Common myeloid progenitor, CD34-positive (primary cell): ENCODE data around the gene IL11RA.
A peak's percentile ranks its signal among the peaks of the same experiment; 100 is the strongest.

Source experiments
- CTCF ChIA-PET: fragments of 350-600 bp; sonication (Branson Sonifier 250); formaldehyde crosslinking; loops from one replicate; lab custom pipeline; 2021; ENCODE audit warnings: antibody characterized with exemption; lab: Charles Lee
- POLR2A ChIA-PET: fragments of 350-600 bp; sonication (Branson Sonifier 250); formaldehyde crosslinking; loops from one replicate; lab custom pipeline; 2021; ENCODE audit warnings: antibody characterized with exemption; lab: Charles Lee
- DNase-seq, 3 donors: peaks; one replicate each; pipeline versions ENCODE4 v3.0.0 to v3.0.0-alpha.2; 2013
- H3K27ac ChIP-seq, 2 experiments: 1 replicate in 1 of 2; 2 replicates in 1 of 2; pipeline ENCODE4 v1.7.0; 2013; ENCODE audit warnings: inconsistent platforms in 2 of 2, low read length in 2 of 2, mild to moderate bottlenecking in 2 of 2, low read depth in 1 of 2, moderate library complexity in 1 of 2; ENCODE audit not compliant: severe bottlenecking in 2 of 2, insufficient read depth in 1 of 2, poor library complexity in 1 of 2
- H3K27me3 ChIP-seq, 5 experiments: replicated peaks in 2 of 5; 1 replicate in 3 of 5; 2 replicates in 2 of 5; pipeline versions ENCODE4 v1.6.1 to v1.7.0; 2013; ENCODE audit warnings: low read length in 4 of 5, mild to moderate bottlenecking in 2 of 5, moderate library complexity in 2 of 5, inconsistent platforms in 1 of 5; ENCODE audit not compliant: insufficient read depth in 5 of 5, control insufficient read depth in 4 of 5
- H3K36me3 ChIP-seq, 4 experiments: 1 replicate in 2 of 4; 2 replicates in 2 of 4; pipeline versions ENCODE4 v1.6.1 to v1.7.0; 2013; ENCODE audit warnings: low read length in 3 of 4, control low read depth in 1 of 4, mild to moderate bottlenecking in 1 of 4; ENCODE audit not compliant: control insufficient read depth in 4 of 4, insufficient read depth in 4 of 4
- H3K4me1 ChIP-seq, 4 experiments: 1 replicate in 3 of 4; 2 replicates in 1 of 4; pipeline versions ENCODE4 v1.6.1 to v1.7.1; 2013; ENCODE audit warnings: low read length in 3 of 4, mild to moderate bottlenecking in 3 of 4, control low read depth in 1 of 4, inconsistent platforms in 1 of 4, moderate library complexity in 1 of 4; ENCODE audit not compliant: control insufficient read depth in 4 of 4, insufficient read depth in 4 of 4; ENCODE audit errors: control extremely low read depth in 1 of 4
- H3K4me3 ChIP-seq, 7 experiments: 1 replicate in 4 of 7; 2 replicates in 3 of 7; pipeline versions ENCODE4 v1.5.1 to v1.7.0; 2013; ENCODE audit warnings: mild to moderate bottlenecking in 7 of 7, low read length in 6 of 7, moderate library complexity in 6 of 7, inconsistent platforms in 2 of 7, low read depth in 2 of 7, control low read depth in 1 of 7; ENCODE audit not compliant: insufficient read depth in 4 of 7, control insufficient read depth in 1 of 7; ENCODE audit errors: extremely low read depth in 1 of 7
- H3K9me3 ChIP-seq, 5 experiments: 1 replicate in 4 of 5; 2 replicates in 1 of 5; pipeline versions ENCODE4 v1.6.1 to v1.7.1; 2013; ENCODE audit warnings: low read length in 4 of 5, mild to moderate bottlenecking in 2 of 5, inconsistent platforms in 1 of 5, low read depth in 1 of 5, moderate library complexity in 1 of 5; ENCODE audit not compliant: control insufficient read depth in 4 of 5, insufficient read depth in 2 of 5; ENCODE audit errors: control extremely low read depth in 1 of 5
- WGBS: methylation state at CpG from one replicate; pipeline ENCODE4 v1.1.5; 2013; ENCODE audit not compliant: insufficient coverage; 5-methylcytosine and 5-hydroxymethylcytosine counted together

IL11RA gene

GRCh38 chr9:34623374-34624235 is 28.4 kb upstream of the IL11RA start:
- Histone ChIP-seq H3K4me3 (peak overlapping the region in 3 of 7 experiments; percentile 17 to 54 (median 39)), H3K27ac (no peak overlapping the region), H3K27me3 (peaks cover 10 to 77% (median 43%) of the 10 kb centered on the region in 5 experiments), H3K4me1 (peaks cover 5 to 35% (median 13%) of the 10 kb centered on the region in 4 experiments), H3K9me3 (peaks cover 0 to 6% (median 0%) of the 10 kb centered on the region in 5 experiments), H3K36me3 (peaks cover 0 to 3% (median 0%) of the 10 kb centered on the region in 4 experiments)
- DNase-seq, result peak in 2 of 3 donors; percentile 43 to 59
- ChIA-PET POLR2A (no interaction called here), CTCF (interaction anchor here (0.9 to 7.6 kb wide), 4 partner anchors 8 to 20 kb away, joined by 3 to 82 read pairs (median 19); no protein-coding TSS in a partner anchor)
- 4% methylated on average over 46 of the region's 63 CpGs for WGBS

- no peak for DNase-seq
- H3K27me3 ChIP-seq, result peaks cover 11 to 87% (median 47%) of the 10 kb centered on the region in 5 experiments
- no peak overlapping the region for H3K4me3 ChIP-seq
- ChIA-PET POLR2A (interaction anchor here (0.7 kb wide), 1 partner anchor 11 kb away, joined by 3 read pairs; no protein-coding TSS in a partner anchor), CTCF (interaction anchor here (0.7 to 7.6 kb wide), 6 partner anchors 9 to 26 kb away, joined by 3 to 82 read pairs (median 3); partner anchors contain the start of gene GALT)
- H3K9me3 ChIP-seq, result peaks cover 0 to 6% (median 0%) of the 10 kb centered on the region in 5 experiments
- peaks cover 2 to 38% (median 13%) of the 10 kb centered on the region in 4 experiments for H3K4me1 ChIP-seq
- H3K27ac ChIP-seq, result no peak overlapping the region
- no peaks in the 10 kb centered on the region for H3K36me3 ChIP-seq
- WGBS, result 13% methylated on average over 36 of the region's 39 CpGs
Observed at GRCh38 chr9:34624475-34625185, 27.4 kb upstream of the IL11RA start.

- ChIA-PET CTCF (interaction anchor here (1.1 to 7.6 kb wide), 4 partner anchors 8 to 25 kb away, joined by 3 to 82 read pairs (median 19); partner anchors contain the start of gene GALT), POLR2A (interaction anchor here (0.7 kb wide), 1 partner anchor 11 kb away, joined by 3 read pairs; no protein-coding TSS in a partner anchor)
- H3K36me3 ChIP-seq, result no peaks in the 10 kb centered on the region
- no peak overlapping the region for H3K4me3 ChIP-seq
- no peak overlapping the region for H3K27ac ChIP-seq
- 57% methylated on average over 1 of the region's 3 CpGs for WGBS
- peaks cover 0 to 33% (median 9%) of the 10 kb centered on the region in 4 experiments for H3K4me1 ChIP-seq
- H3K27me3 ChIP-seq, result peaks cover 11 to 92% (median 49%) of the 10 kb centered on the region in 5 experiments
- DNase-seq, result no peak
- peaks cover 0 to 6% (median 0%) of the 10 kb centered on the region in 5 experiments for H3K9me3 ChIP-seq
Observed at GRCh38 chr9:34625186-34625486, 26.8 kb upstream of the IL11RA start.

- ChIA-PET POLR2A (no interaction called here), CTCF (interaction anchor here (1.3 to 10.7 kb wide), 4 partner anchors 10 to 18 kb away, joined by 4 to 293 read pairs (median 6); partner anchors contain the start of genes RPP25L and SIGMAR1)
- peak overlapping the region in 5 of 7 experiments; percentile 29 to 66 (median 57) for H3K4me3 ChIP-seq
- peaks cover 11 to 85% (median 43%) of the 10 kb centered on the region in 5 experiments for H3K27me3 ChIP-seq
- no peaks in the 10 kb centered on the region for H3K36me3 ChIP-seq
- 26% methylated on average over 15 of the region's 20 CpGs for WGBS
- no peak for DNase-seq
- H3K9me3 ChIP-seq, result no peaks in the 10 kb centered on the region
- H3K4me1 ChIP-seq, result peaks cover 0 to 28% (median 9%) of the 10 kb centered on the region in 4 experiments
- no peak overlapping the region for H3K27ac ChIP-seq
Observed at GRCh38 chr9:34627716-34628655, 24.0 kb upstream of the IL11RA start.

GRCh38 chr9:34628656-34629490 is 23.1 kb upstream of the IL11RA start, which contains the start of gene ARID3C:
Gene ARID3C, minus strand, starts transcription at chr9:34629066. Its CDS starts 1,052 bp downstream, at chr9:34628014.
- peak in 2 of 3 donors; percentile 33 to 42 for DNase-seq
- POLR2A ChIA-PET, result no interaction called here
- Histone ChIP-seq H3K4me3 (peak within 1 kb of the TSS in 6 of 7 experiments; percentile 23 to 66 (median 46)), H3K36me3 (no peaks in the 10 kb centered on the region), H3K27ac (no peak within 1 kb of the TSS), H3K27me3 (peaks cover 11 to 76% (median 39%) of the 10 kb centered on the region in 5 experiments), H3K4me1 (peaks cover 0 to 19% (median 8%) of the 10 kb centered on the region in 4 experiments), H3K9me3 (no peaks in the 10 kb centered on the region)
- CTCF ChIA-PET, result interaction anchor here (0.5 to 10.7 kb wide), 5 partner anchors 9 to 27 kb away, joined by 4 to 293 read pairs (median 5); partner anchors contain the start of genes DCTN3, RPP25L and SIGMAR1
- 2% methylated on average over 51 of the region's 69 CpGs for WGBS
